ENCODE data around the gene CLIC6.

CLIC6 gene

GRCh38 chr21:34668803-34669148 lies at the start of gene CLIC6:
CLIC6 (plus strand) TSS chr21:34668994; CDS start chr21:34669389, 395 bp downstream.
- TF ChIP-seq CTCF (conservative IDR thresholded peaks at IDR 0.05) (no peak), ZFX (IDR thresholded peaks at IDR 0.05) (no peak)
- no peak within 1 kb of the TSS for H3K27ac ChIP-seq

GRCh38 chr21:34619841-34620665 lies 48.7 kb upstream of the CLIC6 start:
- no peak for TF ChIP-seq ZFX (IDR thresholded peaks at IDR 0.05)
- TF ChIP-seq CTCF (conservative IDR thresholded peaks at IDR 0.05): no peak

GRCh38 chr21:34621434-34622350 lies 47.1 kb upstream of the CLIC6 start:
- TF ChIP-seq ZFX (IDR thresholded peaks at IDR 0.05): no peak
- no peak for TF ChIP-seq CTCF (conservative IDR thresholded peaks at IDR 0.05)
- no peak overlapping the region for H3K27ac ChIP-seq

More at GRCh38 chr21:34619841-34620665, 48.7 kb upstream of the CLIC6 start:
- H3K27ac ChIP-seq: no peak overlapping the region

DNA sequence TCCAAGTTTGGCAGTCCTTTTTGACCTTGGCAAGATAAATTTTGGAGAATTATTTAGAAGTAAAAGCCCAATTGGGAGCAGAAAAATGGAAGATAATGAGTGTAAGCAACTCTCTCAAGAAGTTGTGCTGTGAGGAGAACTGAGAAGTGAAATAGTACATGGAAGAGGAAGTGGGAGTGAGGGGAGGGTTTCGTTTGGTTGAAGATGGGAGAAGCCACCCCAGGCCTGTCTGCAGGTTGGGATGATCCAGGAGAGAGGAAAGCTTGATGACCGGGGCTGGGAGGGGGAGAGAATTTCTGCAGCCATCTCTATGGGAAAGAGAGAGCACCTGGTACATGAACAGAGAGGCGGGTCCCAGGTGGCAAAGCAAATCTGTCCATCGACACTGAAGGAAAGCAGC lies 45.3 kb upstream of the CLIC6 start:
- no peak overlapping the region for H3K27ac ChIP-seq
- TF ChIP-seq CTCF (conservative IDR thresholded peaks at IDR 0.05): no peak
- TF ChIP-seq ZFX (IDR thresholded peaks at IDR 0.05): no peak

- H3K27ac ChIP-seq: no peak overlapping the region
- TF ChIP-seq ZFX (IDR thresholded peaks at IDR 0.05): no peak
- no peak for TF ChIP-seq CTCF (conservative IDR thresholded peaks at IDR 0.05)
Measured at GRCh38 chr21:34625030-34625593, 43.7 kb upstream of the CLIC6 start.

DNA sequence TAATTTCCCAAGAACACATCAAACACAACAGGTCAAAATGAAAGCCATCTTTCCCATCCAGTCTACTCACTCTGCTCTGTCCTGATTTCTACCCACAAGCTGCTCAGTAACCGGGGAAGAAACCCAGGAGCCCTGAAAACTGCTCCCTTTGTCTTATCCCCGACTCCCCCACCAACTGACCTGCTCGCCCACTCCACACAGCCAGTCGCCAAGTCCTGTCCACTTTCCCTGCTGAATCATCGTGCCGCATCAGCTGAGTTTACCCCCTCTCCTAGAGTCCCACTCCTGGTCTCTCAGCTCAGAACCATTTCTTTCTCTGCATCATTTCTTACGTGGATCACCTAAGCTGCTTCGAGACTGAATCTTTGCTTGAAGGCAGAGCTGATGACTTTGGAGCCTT lies 42.7 kb upstream of the CLIC6 start:
- TF ChIP-seq ZFX (IDR thresholded peaks at IDR 0.05): no peak
- TF ChIP-seq CTCF (conservative IDR thresholded peaks at IDR 0.05): no peak
- no peak overlapping the region for H3K27ac ChIP-seq

Measured in C4-2B (cell line).